ENCODE measurements around the gene OPA1. TPM values are rescaled to one million over a fixed set of nuclear protein-coding genes. Genes with fewer than 3 reads are reported as not detected.

The OPA1 gene
- polyA plus RNA-seq, 4 donors, result 22.3 to 42.2 (median 28.1) TPM

GRCh38 chr3:193746832-193747231, 153.8 kb downstream of the OPA1 start:
- no peak for DNase-seq
- Histone ChIP-seq H3K4me3 (ENCODE audit: low read depth in 1 of 3, low read length in 3 of 3) (no peak overlapping the region), H3K9me3 (ENCODE audit: control insufficient read depth in 2 of 2, insufficient read depth in 1 of 2, low read depth in 1 of 2, low read length in 1 of 2) (no peaks in the 10 kb centered on the region), H3K27ac (ENCODE audit: low read depth in 1 of 3, low read length in 2 of 3) (no peak overlapping the region), H3K4me1 (ENCODE audit: control insufficient read depth in 3 of 3, insufficient read depth in 2 of 3, low read depth in 1 of 3, low read length in 2 of 3) (peaks cover 0 to 33% (median 0%) of the 10 kb centered on the region in 3 donors), H3K27me3 (ENCODE audit: control insufficient read depth in 3 of 3, insufficient read depth in 3 of 3, low read length in 3 of 3) (no peaks in the 10 kb centered on the region), H3K36me3 (ENCODE audit: control insufficient read depth in 3 of 3, insufficient read depth in 2 of 3, low read depth in 1 of 3, low read length in 3 of 3) (no peaks in the 10 kb centered on the region)
- WGBS, 3 donors, result 96 to 97% (median 96%) methylated on average over 5 of the region's 5 CpGs
- no peak for FAIRE-seq

Other genes starting within 250 kb of the OPA1 start
- under 1 TPM in 1 of 4 donors, not detected in 3; 0.21 TPM for gene ATP13A5, start 214.5 kb upstream of the OPA1 start, polyA plus RNA-seq
- 10 to 100 TPM in 1 of 4 donors, under 1 TPM in 2, not detected in 1; 0.22 to 41.2 (median 0.24) TPM for gene ATP13A4, start 38.3 kb upstream of the OPA1 start, polyA plus RNA-seq

Data from small intestine (tissue), 7 donors.